GM21723 (cell line): ENCODE data around the gene RIMS1.

ENCODE experiments used
- ATAC-seq: cut with Tn5 transposase; IDR thresholded peaks from one replicate; pipeline ENCODE4 v1.9.1; 2021; ENCODE audit warnings: mild to moderate bottlenecking, moderate library complexity; ENCODE audit not compliant: unreplicated experiment

The RIMS1 gene

DNA sequence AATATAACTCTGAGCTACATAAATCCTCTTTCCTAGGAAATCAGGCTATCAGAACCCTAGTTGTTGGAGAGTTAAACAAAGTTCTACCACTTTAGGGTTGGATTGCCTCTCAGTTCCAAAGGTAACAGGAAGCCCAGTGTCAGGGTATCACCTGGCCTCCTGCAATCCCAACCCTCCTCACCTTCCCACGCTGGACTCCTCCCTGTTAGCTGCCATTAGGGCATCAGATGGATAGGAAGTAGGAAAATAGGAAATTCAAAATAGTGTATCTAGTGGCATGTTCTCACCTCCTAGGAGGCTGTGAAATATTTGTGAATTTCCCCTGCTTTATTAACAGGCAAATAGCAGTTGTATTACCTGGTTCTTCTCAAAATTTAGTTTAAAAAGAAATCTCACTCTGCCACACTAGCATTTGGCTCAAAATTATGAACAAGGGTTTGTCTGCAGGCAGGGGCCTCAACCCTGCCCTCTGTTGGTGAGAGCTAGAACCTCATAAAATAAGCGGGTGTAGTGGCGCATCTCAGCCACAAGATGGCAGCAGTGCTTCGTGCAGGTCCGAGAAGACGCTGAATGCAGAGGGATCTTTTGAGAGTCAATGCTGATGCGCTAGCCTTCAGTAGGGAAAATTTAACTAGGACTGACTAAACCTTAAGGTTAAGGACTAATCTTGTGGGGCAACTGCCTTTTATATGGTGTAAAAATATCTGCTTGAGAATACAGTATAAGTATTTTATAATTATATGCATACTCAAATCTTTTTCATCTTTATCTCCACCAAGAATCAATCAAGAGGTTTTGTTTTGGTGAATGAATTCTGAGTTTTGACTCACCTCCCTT lies 525.7 kb downstream of the RIMS1 start:
- peak; percentile 86 for ATAC-seq

DNA sequence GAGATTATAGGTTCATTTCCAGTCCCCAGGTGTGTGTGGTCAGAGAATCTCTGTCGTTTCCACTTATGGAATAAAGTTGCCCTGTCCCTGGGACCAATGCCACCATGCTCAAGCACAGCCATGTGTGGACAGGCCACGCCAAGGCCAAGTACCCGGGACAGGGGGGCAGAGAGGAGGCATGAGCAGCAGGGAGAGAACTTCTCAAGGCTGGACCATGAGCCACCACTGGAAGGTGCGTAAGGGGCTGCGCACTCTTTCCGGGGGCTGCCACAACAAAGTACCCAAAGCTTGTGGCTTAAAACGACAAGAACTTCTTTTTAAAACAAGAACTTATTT lies 526.3 kb downstream of the RIMS1 start:
- no peak for ATAC-seq

GRCh38 chr6:72413884-72414283 lies 527.5 kb downstream of the RIMS1 start:
- no peak for ATAC-seq

- ATAC-seq, result no peak
Observed at GRCh38 chr6:72414657-72415056, 528.3 kb downstream of the RIMS1 start.

- no peak for ATAC-seq
Observed at GRCh38 chr6:72416744-72417465, 530.6 kb downstream of the RIMS1 start.

DNA sequence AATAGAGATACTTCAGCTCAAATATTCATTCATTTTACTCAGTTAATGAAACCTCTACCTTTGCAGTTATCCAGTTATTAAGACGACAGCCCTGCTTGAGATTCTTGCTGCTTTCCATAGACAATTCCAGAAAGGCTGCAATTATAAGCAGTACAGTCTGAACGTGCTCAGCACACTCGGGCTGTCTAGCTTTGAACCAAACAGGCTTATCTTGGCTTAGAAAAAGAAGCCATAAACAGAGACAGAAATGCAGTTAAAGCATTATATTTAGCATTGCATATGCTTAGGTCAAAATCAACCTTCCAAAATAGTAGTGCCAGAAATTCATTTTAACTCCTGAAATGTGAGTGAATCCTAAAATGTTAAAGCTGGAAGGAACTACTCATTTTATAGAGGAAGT lies 531.4 kb downstream of the RIMS1 start:
- ATAC-seq, result no peak

DNA sequence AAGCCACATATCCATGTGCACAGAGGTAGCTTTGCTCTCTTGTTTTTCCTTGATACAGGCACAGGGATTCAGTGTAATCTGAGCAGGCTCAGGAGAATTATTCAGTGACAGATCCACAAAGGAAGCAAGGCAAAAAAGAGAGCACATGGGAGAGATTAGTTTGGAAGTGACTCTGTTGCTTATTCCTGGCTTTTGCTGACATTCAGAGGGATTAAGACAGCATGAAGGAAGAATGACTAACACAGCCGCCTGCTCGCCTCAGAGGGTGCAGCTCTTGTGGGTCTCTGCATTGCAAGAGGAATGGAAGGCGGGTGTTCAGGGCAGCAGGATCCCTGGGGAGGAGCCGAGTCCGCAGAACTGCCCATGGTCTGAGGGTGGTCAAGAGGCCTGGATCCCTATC lies 532.1 kb downstream of the RIMS1 start:
- no peak for ATAC-seq

DNA sequence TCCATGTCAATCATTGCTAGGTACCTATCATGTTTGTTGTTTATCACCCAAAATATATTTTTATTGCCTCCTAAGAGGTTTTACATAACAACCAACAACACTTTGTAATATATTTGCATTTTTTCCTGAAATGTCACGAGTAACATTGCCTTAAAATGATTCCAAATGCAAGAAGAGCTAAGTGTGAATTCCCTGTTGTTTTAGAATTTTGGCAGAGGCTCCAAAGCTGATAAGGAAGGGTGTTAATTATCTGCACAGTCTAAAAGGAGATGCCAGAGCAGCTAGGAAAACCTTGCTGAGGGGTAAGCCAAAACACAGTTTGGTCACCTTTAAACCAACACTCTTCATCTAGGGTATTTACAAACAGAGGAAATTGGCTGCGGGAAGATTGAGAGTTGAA lies 533.6 kb downstream of the RIMS1 start:
- no peak for ATAC-seq

GRCh38 chr6:72420409-72420808 lies 534.1 kb downstream of the RIMS1 start:
- ATAC-seq, result no peak

DNA sequence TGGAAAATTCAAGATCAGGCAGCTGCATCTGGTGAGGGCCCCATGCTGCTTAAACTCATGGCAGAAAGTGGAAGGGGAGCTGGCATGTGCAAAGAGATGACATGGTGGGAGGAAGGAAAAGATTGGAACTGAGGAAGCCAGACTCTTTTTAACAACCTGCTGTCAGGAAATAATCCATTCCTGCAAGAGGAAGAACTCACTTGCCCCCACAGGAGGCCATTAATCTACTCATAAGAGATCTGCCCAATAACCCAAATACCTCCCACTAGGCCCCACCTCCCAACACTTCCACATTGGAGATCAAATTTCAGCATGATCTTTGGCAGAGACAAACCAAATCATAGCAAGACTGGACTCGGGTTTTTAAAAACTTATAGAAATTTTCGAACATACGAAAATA lies 535.0 kb downstream of the RIMS1 start:
- no peak for ATAC-seq

- ATAC-seq, result no peak
Observed at GRCh38 chr6:72422171-72422570, 535.8 kb downstream of the RIMS1 start.

GRCh38 chr6:72424476-72424875 lies 538.1 kb downstream of the RIMS1 start:
- no peak for ATAC-seq

- no peak for ATAC-seq
Observed at GRCh38 chr6:72425003-72425681, 538.8 kb downstream of the RIMS1 start.

- no peak for ATAC-seq
Observed at GRCh38 chr6:72440611-72441010, 554.3 kb downstream of the RIMS1 start.

GRCh38 chr6:72446430-72446829 lies 560.1 kb downstream of the RIMS1 start:
- ATAC-seq, result no peak
